HepG2 (cell line): Measurements from ENCODE around the gene SMARCE1. TPM values are rescaled to one million over a fixed set of nuclear protein-coding genes. Genes with fewer than 3 reads are reported as not detected.

ENCODE experiments used
- ATAC-seq: fragments of 200-7000 bp; cut with Tn5 transposase; 3 replicates; pipeline ENCODE4 v1.9.1; 2020; ENCODE audit warnings: mild to moderate bottlenecking, moderate library complexity
- BruUV-seq: library from RNA; stranded (reverse); fragments of 400-500 nt; replicated peaks from 2 replicates; lab custom pipeline; 2021; lab: Mats Ljungman, UMichigan
- CTCF ChIA-PET: fragments of 300-600 bp; formaldehyde crosslinking; extraction: SDS; loops from one replicate; lab custom pipeline; 2021; ENCODE audit warnings: low total read pairs, inconsistent platforms, low intra/inter-chr PET ratio; lab: Yijun Ruan, JAX
- POLR2A ChIA-PET: fragments of 350-600 bp; sonication (Branson Sonifier 250); formaldehyde crosslinking; loops from one replicate; lab custom pipeline; 2020; ENCODE audit warnings: antibody characterized with exemption, inconsistent platforms; lab: Yijun Ruan, JAX
- DNase-seq: peaks from one replicate; pipeline ENCODE4 v3.0.0-alpha.2; 2015; ENCODE audit warnings: low spot score
- FAIRE-seq: peaks from 3 replicates; lab custom pipeline; 2011; peaks lifted over from hg19 to GRCh38; lab: Jason Lieb, UNC
- H2AFZ ChIP-seq: one replicate; pipeline ENCODE4 v1.6.1; 2011; ENCODE audit warnings: low read length, inconsistent platforms
- H3K27ac ChIP-seq: fragments of 300-600 bp; 3 replicates; pipeline ENCODE4 v1.8.0; 2011; ENCODE audit warnings: mixed run types, mild to moderate bottlenecking, mixed read lengths, low read length, inconsistent platforms; ENCODE audit not compliant: insufficient read depth; ENCODE audit errors: extremely low read length
- H3K27me3 ChIP-seq, 2 experiments: fragments of 200-600 bp in 1 of 2; 2 replicates in 1 of 2; 3 replicates in 1 of 2; pipeline versions ENCODE4 v1.6.0 to v1.8.0; 2011; ENCODE audit warnings: low read length in 2 of 2, mild to moderate bottlenecking in 2 of 2, moderate library complexity in 2 of 2, inconsistent platforms in 1 of 2; ENCODE audit not compliant: insufficient read depth in 2 of 2, control insufficient read depth in 1 of 2
- H3K36me3 ChIP-seq, 2 experiments: fragments of 200-600 bp in 1 of 2; replicated peaks in 1 of 2; 2 replicates in 1 of 2; 3 replicates in 1 of 2; pipeline versions ENCODE4 v1.5.1 to v1.8.0; 2011; ENCODE audit warnings: low read length in 2 of 2, inconsistent platforms in 1 of 2; ENCODE audit not compliant: insufficient read depth in 2 of 2, control insufficient read depth in 1 of 2
- H3K4me1 ChIP-seq: 2 replicates; pipeline ENCODE4 v1.5.1; 2012; ENCODE audit warnings: low read length, inconsistent platforms; ENCODE audit not compliant: insufficient read depth
- H3K4me2 ChIP-seq: 2 replicates; pipeline ENCODE4 v1.6.0; 2011; ENCODE audit warnings: low read depth, low read length, inconsistent platforms
- H3K4me3 ChIP-seq, 3 experiments: fragments of 200-600 bp in 1 of 3; sonication (generic), shearing (Covaris generic) in 1 of 3; replicated peaks in 1 of 3; 2 replicates each; pipeline ENCODE4 v1.5.1; 2011 to 2016; ENCODE audit warnings: low read length in 3 of 3, inconsistent platforms in 2 of 3, low read depth in 2 of 3, mild to moderate bottlenecking in 2 of 3, control low read depth in 1 of 3, mixed read lengths in 1 of 3; ENCODE audit not compliant: insufficient read depth in 1 of 3
- H3K79me2 ChIP-seq: one replicate; pipeline ENCODE4 v1.6.1; 2011; ENCODE audit warnings: low read length, inconsistent platforms; ENCODE audit not compliant: insufficient read depth
- H3K9ac ChIP-seq: 2 replicates; pipeline ENCODE4 v1.6.0; 2011; ENCODE audit warnings: mild to moderate bottlenecking, low read depth, low read length, inconsistent platforms; ENCODE audit not compliant: insufficient read depth
- H3K9me3 ChIP-seq: 2 replicates; pipeline ENCODE4 v1.5.1; 2012; ENCODE audit warnings: mild to moderate bottlenecking, low read length
- H4K20me1 ChIP-seq: 2 replicates; pipeline ENCODE4 v1.6.0; 2011; ENCODE audit warnings: inconsistent platforms, mild to moderate bottlenecking, low read length, moderate library complexity; ENCODE audit not compliant: insufficient read depth
- KLF16 ChIP-seq, 2 experiments: sonication (generic) in 1 of 2; formaldehyde crosslinking in 1 of 2; IDR thresholded peaks; 2 replicates each; pipeline versions ENCODE4 v1.6.1 to v1.8.0; 2016 to 2023; ENCODE audit warnings: missing genetic modification reagents in 2 of 2, missing compliant biosample characterization in 1 of 2
- LBX2 ChIP-seq: sonication (generic); formaldehyde crosslinking; IDR thresholded peaks from 2 replicates; pipeline ENCODE4 v1.5.0; 2020; ENCODE audit warnings: missing genetic modification reagents, mild to moderate bottlenecking, borderline replicate concordance
- MNT ChIP-seq: fragments of 450-650 bp; IDR thresholded peaks from 2 replicates; pipeline ENCODE4 v1.6.1; 2016
- MTF1 ChIP-seq: sonication (generic); formaldehyde crosslinking; IDR thresholded peaks from 2 replicates; pipeline ENCODE4 v1.5.0; 2020; ENCODE audit warnings: missing genetic modification reagents
- PHF20 ChIP-seq: sonication (generic); formaldehyde crosslinking; IDR thresholded peaks from 2 replicates; pipeline ENCODE4 v1.5.0; 2020; ENCODE audit warnings: mild to moderate bottlenecking, missing genetic modification reagents
- SYNCRIP ChIP-seq: fragments of 200-400 bp; formaldehyde crosslinking; IDR thresholded peaks from 2 replicates; pipeline ENCODE4 v1.6.1; 2018; ENCODE audit warnings: mild to moderate bottlenecking, low read depth, low read length; ENCODE audit not compliant: insufficient read depth
- TBX3 ChIP-seq: fragments of 450-650 bp; IDR thresholded peaks from 2 replicates; pipeline ENCODE4 v1.6.1; 2017; ENCODE audit warnings: antibody characterized with exemption, mild to moderate bottlenecking, inconsistent platforms, borderline replicate concordance
- THAP7 ChIP-seq: sonication (generic); formaldehyde crosslinking; IDR thresholded peaks from 2 replicates; pipeline ENCODE4 v1.8.1; 2023; ENCODE audit warnings: mild to moderate bottlenecking, missing genetic modification reagents
- TRIM24 ChIP-seq: sonication (generic); formaldehyde crosslinking; IDR thresholded peaks from 2 replicates; pipeline ENCODE4 v1.8.0; 2022; ENCODE audit warnings: mild to moderate bottlenecking, missing genetic modification reagents
- U2AF1 ChIP-seq: fragments of 200-400 bp; formaldehyde crosslinking; optimal IDR thresholded peaks from 2 replicates; pipeline ENCODE3; 2017; ENCODE audit warnings: mild to moderate bottlenecking, low read depth, low read length
- ZNF276 ChIP-seq: sonication (generic); formaldehyde crosslinking; IDR thresholded peaks from 2 replicates; pipeline ENCODE4 v1.4.0; 2020; ENCODE audit warnings: mild to moderate bottlenecking, low read depth, missing genetic modification reagents
- ZNF432 ChIP-seq: sonication (generic); formaldehyde crosslinking; IDR thresholded peaks from 2 replicates; pipeline ENCODE4 v1.5.0; 2020; ENCODE audit warnings: missing genetic modification reagents, mild to moderate bottlenecking, borderline replicate concordance
- ZNF484 ChIP-seq: sonication (generic); formaldehyde crosslinking; IDR thresholded peaks from 2 replicates; pipeline ENCODE4 v1.5.1; 2020; ENCODE audit warnings: mild to moderate bottlenecking, low read depth, missing genetic modification reagents, borderline replicate concordance
- ZNF552 ChIP-seq: sonication (generic); formaldehyde crosslinking; IDR thresholded peaks from 2 replicates; pipeline ENCODE4 v1.9.0; 2022; ENCODE audit warnings: missing genetic modification reagents, mild to moderate bottlenecking, borderline replicate concordance
- ZNF724P ChIP-seq: sonication (generic); formaldehyde crosslinking; IDR thresholded peaks from 2 replicates; pipeline ENCODE4 v1.8.0; 2022; ENCODE audit warnings: missing genetic modification reagents, borderline replicate concordance
- ZNF772 ChIP-seq: sonication (generic); formaldehyde crosslinking; IDR thresholded peaks from 2 replicates; pipeline ENCODE4 v1.5.0; 2020; ENCODE audit warnings: mild to moderate bottlenecking, missing genetic modification reagents
- ZNF83 ChIP-seq: sonication (generic); formaldehyde crosslinking; IDR thresholded peaks from 2 replicates; pipeline ENCODE4 v1.4.0; 2020; ENCODE audit warnings: missing genetic modification reagents, mild to moderate bottlenecking, borderline replicate concordance
- ZNF841 ChIP-seq: sonication (generic); formaldehyde crosslinking; IDR thresholded peaks from 2 replicates; pipeline ENCODE4 v1.8.1; 2023; ENCODE audit warnings: missing genetic modification reagents, borderline replicate concordance
- ZNF878 ChIP-seq: sonication (generic); formaldehyde crosslinking; IDR thresholded peaks from 2 replicates; pipeline ENCODE4 v1.8.1; 2023; ENCODE audit warnings: mild to moderate bottlenecking, missing genetic modification reagents, moderate library complexity
- WGBS: methylation state at CpG from one replicate; pipeline ENCODE4 v1.1.6; 2017; ENCODE audit warnings: low lambda C conversion rate; 5-methylcytosine and 5-hydroxymethylcytosine counted together
- in situ Hi-C: cut with HindIII; loops from 2 replicates; pipeline ENCODE4 v1.10.0; 2017; ENCODE audit warnings: low pct_unique_long_range_greater_than_20kb; ENCODE audit not compliant: extremely low pct_ligation_motif_present
- intact Hi-C: fragments of 100-400 bp; cut with micrococcal nuclease; formaldehyde crosslinking; loops from one replicate; pipeline ENCODE4 v1.10.0; 2022; ENCODE audit not compliant: unreplicated experiment
- polyA plus RNA-seq, 8 experiments: library from polyadenylated mRNA; depleted of rRNA in 3 of 8; stranded (reverse) in 7 of 8; unstranded in 1 of 8; fragments of >200 nt; fragmentation: Illumina TruSeq in 4 of 8; extraction: Trizol in 4 of 8; gene quantifications; 2 replicates each; pipeline versions ENCODE4 v1.2.1 to v1.2.3, GENCODE V29; 2011 to 2016; ENCODE audit warnings: low read depth in 4 of 8, missing spikeins in 1 of 8, mixed read lengths in 1 of 8; ENCODE audit not compliant: insufficient read depth in 1 of 8
- total RNA-seq, 5 experiments: library from RNA; depleted of rRNA; stranded (reverse); fragments of >200 nt; fragmentation: Illumina TruSeq; extraction: Trizol; gene quantifications; 2 replicates each; pipeline ENCODE4 v1.2.3, GENCODE V29; 2016; ENCODE audit warnings: low read depth in 1 of 5

The SMARCE1 gene
- total and polyA plus RNA-seq, 2 of the 13 experiments (the other 11 are each of a cell fraction or from before 2014, with no cell fraction given) = 43.5 to 127 TPM

- Histone ChIP-seq H3K79me2 (no peaks in the 10 kb centered on the region), H3K9ac (no peak overlapping the region), H3K27me3 (peaks cover 0 to 17% of the 10 kb centered on the region in 2 experiments; a peak in 3 of 5 replicates), H3K9me3 (no peaks in the 10 kb centered on the region), H3K4me3 (no peak overlapping the region), H4K20me1 (no peaks in the 10 kb centered on the region), H3K4me1 (peaks cover 17% of the 10 kb centered on the region), H2AFZ (no peak overlapping the region), H3K27ac (no peak overlapping the region), H3K36me3 (peaks cover 0 to 10% of the 10 kb centered on the region in 2 experiments; a peak in 2 of 5 replicates), H3K4me2 (no peak overlapping the region)
- in situ Hi-C loops = no loop called here
- CTCF ChIA-PET = no interaction called here
- ATAC-seq = no peak
- TF ChIP-seq ZNF724P (CRISPR knock-in tag) = no peak
- TF ChIP-seq LBX2 (CRISPR knock-in tag) = no peak
- TF ChIP-seq SYNCRIP = no peak
- no peak for TF ChIP-seq ZNF83 (CRISPR knock-in tag)
- TF ChIP-seq KLF16 (CRISPR knock-in tag; IDR thresholded peaks at IDR 0.05) = no peak
- TF ChIP-seq ZNF276 = no peak
- no peak for TF ChIP-seq TRIM24 (CRISPR knock-in tag)
- TF ChIP-seq ZNF878 = no peak
- no peak for TF ChIP-seq ZNF841 (CRISPR knock-in tag)
- no peak for TF ChIP-seq ZNF484 (CRISPR knock-in tag)
- TF ChIP-seq MNT = no peak
- TF ChIP-seq ZNF432 (CRISPR knock-in tag) = no peak
- TF ChIP-seq TBX3 = no peak
- TF ChIP-seq MTF1 (CRISPR knock-in tag) = no peak
- no peak for TF ChIP-seq ZNF552 (CRISPR knock-in tag)
- no peak for TF ChIP-seq PHF20 (CRISPR knock-in tag)
- no peak for TF ChIP-seq ZNF772 (CRISPR knock-in tag)
- TF ChIP-seq U2AF1 = no peak
- TF ChIP-seq THAP7 (CRISPR knock-in tag) = no peak
- WGBS = 55% methylated on average over 12 of the region's 12 CpGs
- intact Hi-C loops = no loop called here
- DNase-seq = no peak
- BruUV-seq = no TSS peak
- no peak for FAIRE-seq
- POLR2A ChIA-PET = no interaction called here
Measured at GRCh38 chr17:40623419-40624210, 24.0 kb downstream of the SMARCE1 start.
